WTC11 (cell line): ENCODE results near the gene TMEM143. TPM values are rescaled to one million over a fixed set of nuclear protein-coding genes. Genes with fewer than 3 reads are reported as not detected.

Source experiments
- ATAC-seq: fragments of 200-7000 bp; cut with Tn5 transposase; 2 replicates; pipeline ENCODE4 v1.10.0; 2021; ENCODE audit warnings: mild to moderate bottlenecking, moderate library complexity
- CTCF ChIA-PET: fragments of 300-600 bp; sonication (Branson Sonifier 250); formaldehyde crosslinking; loops from one replicate; lab custom pipeline; 2021; ENCODE audit warnings: antibody characterized with exemption; lab: Charles Lee
- POLR2A ChIA-PET: fragments of 350-600 bp; sonication (Branson Sonifier 250); formaldehyde crosslinking; loops from one replicate; lab custom pipeline; 2021; ENCODE audit warnings: antibody characterized with exemption; lab: Charles Lee
- DNase-seq: peaks from one replicate; pipeline ENCODE4 v3.0.0; 2021; ENCODE audit warnings: low spot score
- H3K27ac Mint-ChIP-seq: 2 replicates; pipeline ENCODE4 v1.8.0; 2021; ENCODE audit warnings: mixed read lengths
- H3K27me3 Mint-ChIP-seq: 2 replicates; pipeline ENCODE4 v1.8.0; 2021; ENCODE audit warnings: low read depth, mild to moderate bottlenecking, moderate library complexity, mixed read lengths
- H3K36me3 Mint-ChIP-seq: 2 replicates; pipeline ENCODE4 v1.8.0; 2021; ENCODE audit warnings: mixed read lengths
- H3K4me1 Mint-ChIP-seq: 2 replicates; pipeline ENCODE4 v1.8.0; 2022; ENCODE audit warnings: mixed read lengths
- H3K4me3 Mint-ChIP-seq: 2 replicates; pipeline ENCODE4 v1.8.0; 2021; ENCODE audit warnings: mild to moderate bottlenecking, moderate library complexity, mixed read lengths
- H3K9me3 Mint-ChIP-seq: 2 replicates; pipeline ENCODE4 v1.8.0; 2021; ENCODE audit warnings: mixed read lengths
- ARID4B ChIP-seq: sonication (generic); formaldehyde crosslinking; IDR thresholded peaks from 2 replicates; pipeline ENCODE4 v1.8.0; 2023; ENCODE audit warnings: missing genetic modification reagents, mild to moderate bottlenecking, borderline replicate concordance
- ATF6 ChIP-seq: sonication (generic); formaldehyde crosslinking; IDR thresholded peaks from 2 replicates; pipeline ENCODE4 v1.8.1; 2023; ENCODE audit warnings: mild to moderate bottlenecking, missing genetic modification reagents
- CBFB ChIP-seq: sonication (generic); formaldehyde crosslinking; IDR thresholded peaks from 2 replicates; pipeline ENCODE4 v1.8.1; 2022; ENCODE audit warnings: mild to moderate bottlenecking, low read depth, missing genetic modification reagents
- CDX4 ChIP-seq: fragments of 250-450 bp; sonication (Bioruptor Pico); IDR thresholded peaks from 2 replicates; pipeline ENCODE4 v1.9.0; 2021; ENCODE audit warnings: moderate library complexity, mild to moderate bottlenecking, inconsistent platforms, borderline replicate concordance
- CTCF ChIP-seq: fragments of 200-600 bp; IDR thresholded peaks from 2 replicates; pipeline ENCODE4 v1.8.0; 2022; ENCODE audit warnings: antibody characterized with exemption
- E2F1 ChIP-seq: sonication (generic); formaldehyde crosslinking; IDR thresholded peaks from 2 replicates; pipeline ENCODE4 v1.8.0; 2022; ENCODE audit warnings: mild to moderate bottlenecking, missing genetic modification reagents
- FOXP1 ChIP-seq: sonication (generic); formaldehyde crosslinking; IDR thresholded peaks from 2 replicates; pipeline ENCODE4 v1.8.0; 2022; ENCODE audit warnings: missing genetic modification reagents, mild to moderate bottlenecking, moderate library complexity, borderline replicate concordance
- GRHL2 ChIP-seq: fragments of 250-450 bp; sonication (Bioruptor Pico); IDR thresholded peaks from 2 replicates; pipeline ENCODE4 v1.8.0; 2022; ENCODE audit warnings: mild to moderate bottlenecking, moderate library complexity; ENCODE audit not compliant: insufficient replicate concordance, severe bottlenecking
- GTF2I ChIP-seq: fragments of 250-450 bp; sonication (Bioruptor Pico); conservative IDR thresholded peaks from 2 replicates; pipeline ENCODE4 v1.4.0; 2021; ENCODE audit warnings: mild to moderate bottlenecking
- SMAD3 ChIP-seq: sonication (generic); formaldehyde crosslinking; IDR thresholded peaks from 2 replicates; pipeline ENCODE4 v1.8.0; 2022; ENCODE audit warnings: missing genetic modification reagents, mild to moderate bottlenecking, borderline replicate concordance
- ZBTB21 ChIP-seq: sonication (generic); formaldehyde crosslinking; IDR thresholded peaks from 2 replicates; pipeline ENCODE4 v1.8.1; 2023; ENCODE audit warnings: mild to moderate bottlenecking, missing genetic modification reagents, borderline replicate concordance
- ZMAT4 ChIP-seq: fragments of 250-450 bp; sonication (Bioruptor Pico); IDR thresholded peaks from 2 replicates; pipeline ENCODE4 v1.9.0; 2021; ENCODE audit warnings: mild to moderate bottlenecking
- ZNF121 ChIP-seq: sonication (generic); formaldehyde crosslinking; IDR thresholded peaks from 2 replicates; pipeline ENCODE4 v1.8.0; 2023; ENCODE audit warnings: missing genetic modification reagents
- ZNF232 ChIP-seq: sonication (generic); formaldehyde crosslinking; IDR thresholded peaks from 2 replicates; pipeline ENCODE4 v1.8.0; 2022; ENCODE audit warnings: mild to moderate bottlenecking, missing genetic modification reagents
- total RNA-seq: library from RNA; stranded (reverse); gene quantifications from 3 replicates; pipeline ENCODE4 v1.2.3, GENCODE V29; 2021

Gene TMEM143
- total RNA-seq, 1 experiment from 2014 or later = 20.2 TPM

GRCh38 chr19:48396016-48396823 lies 32.5 kb upstream of the TMEM143 start:
- ATAC-seq (no peak), DNase-seq (no peak)
- no peaks in the 10 kb centered on the region for H3K9me3 Mint-ChIP-seq
- ChIA-PET CTCF (interaction anchor here (0.6 to 1.4 kb wide), 5 partner anchors 10 to 316 kb away, joined by 3 to 5 read pairs (median 5); no protein-coding TSS in a partner anchor), POLR2A (interaction anchor here (1.2 kb wide), 1 partner anchor 9 kb away, joined by 3 read pairs; no protein-coding TSS in a partner anchor)
- TF ChIP-seq ZNF121 (CRISPR knock-in tag) (0 out of 2 replicates have a peak, but pooled peaks have one; percentile 8), ATF6 (no peak), GTF2I (CRISPR knock-in tag) (no peak), FOXP1 (CRISPR knock-in tag) (0 out of 2 replicates have a peak, but pooled peaks have one; percentile 46), CBFB (CRISPR knock-in tag) (no peak), SMAD3 (no peak)
- H3K4me1 Mint-ChIP-seq = peaks cover 63% of the 10 kb centered on the region
- no peak overlapping the region for H3K27ac Mint-ChIP-seq
- no peaks in the 10 kb centered on the region for H3K36me3 Mint-ChIP-seq
- peak overlapping the region; percentile 59 for H3K4me3 Mint-ChIP-seq
- H3K27me3 Mint-ChIP-seq = peaks cover 60% of the 10 kb centered on the region

GRCh38 chr19:48395499-48395898 lies 31.8 kb upstream of the TMEM143 start:
- ATAC-seq = no peak
- ChIA-PET CTCF (interaction anchor here (0.6 to 1.4 kb wide), 7 partner anchors 11 to 316 kb away, joined by 3 to 5 read pairs (median 4); no protein-coding TSS in a partner anchor), POLR2A (interaction anchor here (0.6 to 1.2 kb wide), 3 partner anchors 9 to 20 kb away, joined by 3 to 6 read pairs (median 3); no protein-coding TSS in a partner anchor)
- Mint-ChIP-seq H3K27ac (no peak overlapping the region), H3K36me3 (no peaks in the 10 kb centered on the region), H3K4me3 (peak overlapping the region; percentile 59), H3K9me3 (no peaks in the 10 kb centered on the region), H3K27me3 (peaks cover 60% of the 10 kb centered on the region), H3K4me1 (peaks cover 56% of the 10 kb centered on the region)
- DNase-seq = no peak
- TF ChIP-seq CTCF = no peak
- TF ChIP-seq E2F1 (CRISPR knock-in tag) = no peak
- TF ChIP-seq ZNF232 (CRISPR knock-in tag) = no peak

- ATAC-seq (no peak), DNase-seq (no peak)
- CTCF ChIA-PET = interaction anchor here (0.7 to 2.4 kb wide), 7 partner anchors 11 to 289 kb away, joined by 3 to 13 read pairs (median 4); no protein-coding TSS in a partner anchor
- Mint-ChIP-seq H3K4me1 (peaks cover 54% of the 10 kb centered on the region), H3K36me3 (no peaks in the 10 kb centered on the region), H3K9me3 (no peaks in the 10 kb centered on the region), H3K4me3 (peak overlapping the region; percentile 59)
- no peak for TF ChIP-seq CDX4
- TF ChIP-seq ZBTB21 (CRISPR knock-in tag) = no peak
- TF ChIP-seq GRHL2 (CRISPR knock-in tag) = no peak
- no peak for TF ChIP-seq ZMAT4 (CRISPR knock-in tag)
- TF ChIP-seq ARID4B = no peak
- TF ChIP-seq, all 79 proteins: peak for 0
- no peak overlapping the region for H3K27ac Mint-ChIP-seq
- peaks cover 60% of the 10 kb centered on the region for H3K27me3 Mint-ChIP-seq
- POLR2A ChIA-PET = interaction anchor here (0.6 to 0.8 kb wide), 2 partner anchors 9 to 20 kb away, joined by 3 to 6 read pairs; no protein-coding TSS in a partner anchor
These were observed 31.4 kb upstream of the TMEM143 start for GRCh38 chr19:48395170-48395455.
